Hepatocyte (in vitro differentiated cells): ENCODE results near the gene VPS18.
"Not testable (repeated sequence)": the region's sequence is repeated elsewhere in the genome, so short reads cannot be mapped to it uniquely, and the experiment has no call there.

ENCODE experiments used
- CTCF ChIP-seq: fragments of 200-600 bp; sonication (generic); IDR thresholded peaks from 2 replicates; pipeline ENCODE4 v1.5.1; 2016; ENCODE audit warnings: antibody characterized with exemption, mild to moderate bottlenecking; ENCODE audit not compliant: poor library complexity
- EZH2 ChIP-seq: fragments of 200-600 bp; sonication (generic); IDR thresholded peaks from 2 replicates; pipeline ENCODE4 v1.6.1; 2016; ENCODE audit warnings: antibody characterized with exemption, mild to moderate bottlenecking, borderline replicate concordance
- EZH2phosphoT487 ChIP-seq: fragments of 200-600 bp; sonication (generic); IDR thresholded peaks from one replicate; pipeline ENCODE4 v1.6.1; 2018; ENCODE audit warnings: antibody characterized with exemption, mild to moderate bottlenecking, low read depth, moderate library complexity; ENCODE audit not compliant: unreplicated experiment, severe bottlenecking

DNA sequence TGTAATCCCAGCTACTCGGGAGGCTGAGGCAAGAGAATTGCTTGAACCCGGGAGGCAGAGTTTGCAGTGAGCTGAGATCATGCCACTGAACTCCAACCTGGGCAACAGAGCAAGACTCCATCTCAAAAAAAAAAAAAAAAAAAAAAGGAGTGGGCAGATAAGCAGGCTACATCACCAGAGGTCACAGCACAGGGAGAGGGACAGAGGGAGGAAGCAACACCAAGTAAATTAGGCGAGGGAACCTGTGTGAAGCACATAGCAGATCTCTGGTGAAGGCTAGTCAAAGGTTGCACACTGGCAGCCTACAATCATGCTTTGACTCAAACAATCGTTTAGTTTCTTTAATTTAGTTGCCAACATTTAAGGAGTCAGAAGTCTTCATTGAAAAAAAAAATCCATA, 33.1 kb upstream of the VPS18 start:
- TF ChIP-seq CTCF, EZH2, EZH2phosphoT487: not testable (repeated sequence)
